Gastroesophageal sphincter (tissue), 3 donors: Measurements from ENCODE around the gene IFT43.

Experiments used
- CTCF ChIP-seq, 4 experiments: fragments of 200-600 bp in 2 of 4; fragments of 450-650 bp in 2 of 4; sonication (generic) in 1 of 4; IDR thresholded peaks; one replicate each; pipeline ENCODE4 v1.5.1; 2017 to 2019; ENCODE audit warnings: antibody characterized with exemption in 4 of 4, mild to moderate bottlenecking in 2 of 4, moderate library complexity in 2 of 4
- EP300 ChIP-seq: sonication (generic); formaldehyde crosslinking; IDR thresholded peaks from one replicate; pipeline ENCODE4 v1.6.1; 2017; ENCODE audit warnings: antibody characterized with exemption, mild to moderate bottlenecking
- POLR2A ChIP-seq, 2 donors: fragments of 450-650 bp; IDR thresholded peaks; one replicate each; pipeline ENCODE4 v1.6.1; 2017; ENCODE audit warnings: antibody characterized with exemption in 2 of 2, mild to moderate bottlenecking in 2 of 2, moderate library complexity in 1 of 2

- no peak for TF ChIP-seq CTCF (IDR thresholded peaks at IDR 0.05)
- no peak for TF ChIP-seq POLR2A (IDR thresholded peaks at IDR 0.05)
- no peak for TF ChIP-seq EP300
Measured at GRCh38 chr14:76104802-76105355, 119.3 kb downstream of the IFT43 start.
